HFFc6 (cell line): ENCODE data around the gene XYLT2. TPM values are rescaled to one million over a fixed set of nuclear protein-coding genes. Genes with fewer than 3 reads are reported as not detected.

ENCODE experiments used
- DNase-seq: peaks from one replicate; pipeline ENCODE4 v3.0.0-alpha.2; 2018
- H3K27ac Mint-ChIP-seq: 2 replicates; pipeline ENCODE4 v1.8.0; 2020; ENCODE audit warnings: mild to moderate bottlenecking, mixed read lengths
- H3K27me3 Mint-ChIP-seq: 2 replicates; pipeline ENCODE4 v1.8.0; 2021; ENCODE audit warnings: mild to moderate bottlenecking, moderate library complexity, mixed read lengths; ENCODE audit not compliant: insufficient read depth
- H3K36me3 Mint-ChIP-seq: 2 replicates; pipeline ENCODE4 v1.8.0; 2021; ENCODE audit warnings: low read depth, mixed read lengths
- H3K4me1 Mint-ChIP-seq: 2 replicates; pipeline ENCODE4 v1.8.0; 2020; ENCODE audit warnings: low read depth, mixed read lengths
- H3K4me3 Mint-ChIP-seq: 2 replicates; pipeline ENCODE4 v1.8.0; 2020; ENCODE audit warnings: mild to moderate bottlenecking, moderate library complexity, mixed read lengths
- H3K9me3 Mint-ChIP-seq: 2 replicates; pipeline ENCODE4 v1.8.0; 2020; ENCODE audit warnings: mild to moderate bottlenecking, mixed read lengths
- CTCF ChIP-seq: fragments of 200-600 bp; sonication (generic); IDR thresholded peaks from 2 replicates; pipeline ENCODE4 v1.5.0; 2021; ENCODE audit warnings: antibody characterized with exemption, mild to moderate bottlenecking
- total RNA-seq, 6 experiments: library from RNA; stranded (reverse); fragmentation: NEBNext Ultra II Directional; extraction: Animal tissue kit (Norgen Biotek cat#: 25700); gene quantifications; 2 replicates in 1 of 6; 3 replicates in 5 of 6; pipeline ENCODE4 v1.2.3, GENCODE V29; 2021

Gene XYLT2
- total RNA-seq, 6 experiments from 2014 or later = 38.9 to 47.1 (median 43.2) TPM

GRCh38 chr17:50372758-50373556 is 27.0 kb downstream of the XYLT2 start, which contains the start of the genes EME1 and MRPL27:
Gene EME1, plus strand, starts transcription at chr17:50373229. Its CDS starts 1,980 bp downstream, at chr17:50375209.
Gene MRPL27, minus strand, starts transcription at chr17:50373184. Its CDS starts 14 bp downstream, at chr17:50373170.
- Mint-ChIP-seq H3K4me3 (peak within 1 kb of the TSS; percentile 99), H3K4me1 (peaks cover 28% of the 10 kb centered on the region), H3K27ac (peak within 1 kb of the TSS; percentile 99), H3K36me3 (peaks cover 33% of the 10 kb centered on the region), H3K9me3 (no peaks in the 10 kb centered on the region), H3K27me3 (peaks cover 2% of the 10 kb centered on the region; the same call in 1 of the 2 replicates)
- peak; percentile 83 for DNase-seq
- no peak for TF ChIP-seq CTCF

- H3K9me3 Mint-ChIP-seq = no peaks in the 10 kb centered on the region
- H3K27ac Mint-ChIP-seq = peak overlapping the region; percentile 99; the same call in 1 of the 2 replicates
- H3K36me3 Mint-ChIP-seq = peaks cover 27% of the 10 kb centered on the region
- no peak for TF ChIP-seq CTCF
- H3K27me3 Mint-ChIP-seq = peaks cover 2% of the 10 kb centered on the region; the same call in 1 of the 2 replicates
- no peak for DNase-seq
- H3K4me1 Mint-ChIP-seq = peaks cover 33% of the 10 kb centered on the region
- H3K4me3 Mint-ChIP-seq = peak overlapping the region; percentile 99
Observed at GRCh38 chr17:50373705-50374104, 27.8 kb downstream of the XYLT2 start.

GRCh38 chr17:50375858-50376538 is 30.1 kb downstream of the XYLT2 start:
- Mint-ChIP-seq H3K4me1 (peaks cover 34% of the 10 kb centered on the region), H3K36me3 (peaks cover 24% of the 10 kb centered on the region), H3K27me3 (peaks cover 2% of the 10 kb centered on the region), H3K27ac (no peak overlapping the region; the same call in 1 of the 2 replicates), H3K4me3 (no peak overlapping the region), H3K9me3 (no peaks in the 10 kb centered on the region)
- no peak for DNase-seq
- no peak for TF ChIP-seq CTCF

GRCh38 chr17:50379351-50380132 is 33.6 kb downstream of the XYLT2 start:
- TF ChIP-seq CTCF = no peak
- Mint-ChIP-seq H3K4me3 (no peak overlapping the region), H3K36me3 (peaks cover 15% of the 10 kb centered on the region; the same call in 1 of the 2 replicates), H3K9me3 (no peaks in the 10 kb centered on the region), H3K27ac (0 out of 2 replicates have a peak overlapping the region, but pooled peaks have one; percentile 9), H3K27me3 (no peaks in the 10 kb centered on the region; the same call in none of the 2 replicates), H3K4me1 (peaks cover 18% of the 10 kb centered on the region)
- DNase-seq = no peak
